Memory B cell (primary cell): ENCODE measurements around the gene CEBPB.
"Not testable (repeated sequence)": the region's sequence is repeated elsewhere in the genome, so short reads cannot be mapped to it uniquely, and the experiment has no call there.

Experiments
- ATAC-seq: fragments of 150-1000 bp; cut with Tn5 transposase; 2 replicates; pipeline ENCODE4 v1.10.0; 2021; ENCODE audit warnings: low read depth, mild to moderate bottlenecking, moderate library complexity
- DNase-seq, 2 donors: peaks; one replicate each; pipeline ENCODE4 v3.0.0; 2022; ENCODE audit warnings: low spot score in 2 of 2
- H3K27ac Mint-ChIP-seq: one replicate; pipeline ENCODE4 v1.8.0; 2022; ENCODE audit warnings: mild to moderate bottlenecking, moderate library complexity, mixed read lengths
- H3K27me3 Mint-ChIP-seq: one replicate; pipeline ENCODE4 v1.8.0; 2022; ENCODE audit warnings: mixed read lengths
- H3K36me3 Mint-ChIP-seq: one replicate; pipeline ENCODE4 v1.8.0; 2022; ENCODE audit warnings: mild to moderate bottlenecking, mixed read lengths
- H3K4me1 Mint-ChIP-seq: one replicate; pipeline ENCODE4 v1.8.0; 2022; ENCODE audit warnings: mixed read lengths
- H3K4me3 Mint-ChIP-seq: one replicate; pipeline ENCODE4 v1.8.0; 2022; ENCODE audit warnings: mild to moderate bottlenecking, moderate library complexity, mixed read lengths
- H3K9me3 Mint-ChIP-seq: one replicate; pipeline ENCODE4 v1.8.0; 2022; ENCODE audit warnings: mixed read lengths

Gene CEBPB

GRCh38 chr20:50153500-50154377, 36.9 kb upstream of the CEBPB start, which contains the start of gene PEDS1:
Gene PEDS1 (minus strand): TSS chr20:50153723. CDS start chr20:50153637, 86 bp downstream.
- Mint-ChIP-seq H3K36me3 (peaks cover 5% of the 10 kb centered on the region), H3K4me1 (peaks cover 29% of the 10 kb centered on the region), H3K9me3 (no peaks in the 10 kb centered on the region), H3K27me3 (no peaks in the 10 kb centered on the region), H3K4me3 (peak within 1 kb of the TSS; percentile 85), H3K27ac (peak within 1 kb of the TSS; percentile 79)
- ATAC-seq (peak; percentile 98), DNase-seq (peak; percentile 62 to 73)

GRCh38 chr20:50161494-50161893, 29.1 kb upstream of the CEBPB start:
- not testable (repeated sequence) for H3K27ac Mint-ChIP-seq, H3K36me3 Mint-ChIP-seq, H3K27me3 Mint-ChIP-seq, H3K9me3 Mint-ChIP-seq, H3K4me1 Mint-ChIP-seq, H3K4me3 Mint-ChIP-seq, ATAC-seq, DNase-seq

- H3K9me3 Mint-ChIP-seq = no peaks in the 10 kb centered on the region
- no peak overlapping the region for H3K27ac Mint-ChIP-seq
- DNase-seq (no peak), ATAC-seq (no peak)
- no peak overlapping the region for H3K4me3 Mint-ChIP-seq
- H3K4me1 Mint-ChIP-seq = peaks cover 8% of the 10 kb centered on the region
- H3K36me3 Mint-ChIP-seq = no peaks in the 10 kb centered on the region
- no peaks in the 10 kb centered on the region for H3K27me3 Mint-ChIP-seq
Observed at GRCh38 chr20:50163570-50164317, 26.9 kb upstream of the CEBPB start.

GRCh38 chr20:50165684-50166554, 24.7 kb upstream of the CEBPB start:
- DNase-seq (peak; percentile 37 to 44), ATAC-seq (peak; percentile 96)
- Mint-ChIP-seq H3K36me3 (peaks cover 2% of the 10 kb centered on the region), H3K9me3 (no peaks in the 10 kb centered on the region), H3K27ac (peak overlapping the region; percentile 35), H3K27me3 (peaks cover 5% of the 10 kb centered on the region), H3K4me1 (peaks cover 11% of the 10 kb centered on the region), H3K4me3 (peak overlapping the region; percentile 82)

GRCh38 chr20:50169329-50169823, 21.3 kb upstream of the CEBPB start:
- H3K9me3 Mint-ChIP-seq = no peaks in the 10 kb centered on the region
- ATAC-seq (peak; percentile 54), DNase-seq (peak; percentile 82 to 92)
- peaks cover 11% of the 10 kb centered on the region for H3K4me1 Mint-ChIP-seq
- peaks cover 2% of the 10 kb centered on the region for H3K36me3 Mint-ChIP-seq
- no peak overlapping the region for H3K4me3 Mint-ChIP-seq
- H3K27me3 Mint-ChIP-seq = peaks cover 10% of the 10 kb centered on the region
- H3K27ac Mint-ChIP-seq = no peak overlapping the region

GRCh38 chr20:50170549-50171220, 19.9 kb upstream of the CEBPB start:
- H3K27ac Mint-ChIP-seq = no peak overlapping the region
- H3K4me1 Mint-ChIP-seq = peaks cover 11% of the 10 kb centered on the region
- peaks cover 2% of the 10 kb centered on the region for H3K36me3 Mint-ChIP-seq
- H3K9me3 Mint-ChIP-seq = no peaks in the 10 kb centered on the region
- peaks cover 10% of the 10 kb centered on the region for H3K27me3 Mint-ChIP-seq
- no peak for ATAC-seq
- DNase-seq = no peak
- no peak overlapping the region for H3K4me3 Mint-ChIP-seq

GRCh38 chr20:50172347-50173013, 18.1 kb upstream of the CEBPB start:
- H3K27ac Mint-ChIP-seq = no peak overlapping the region
- H3K4me1 Mint-ChIP-seq = peaks cover 3% of the 10 kb centered on the region
- H3K9me3 Mint-ChIP-seq = no peaks in the 10 kb centered on the region
- peaks cover 10% of the 10 kb centered on the region for H3K27me3 Mint-ChIP-seq
- H3K36me3 Mint-ChIP-seq = peaks cover 2% of the 10 kb centered on the region
- peak; percentile 56 for ATAC-seq
- no peak for DNase-seq
- peak overlapping the region; percentile 22 for H3K4me3 Mint-ChIP-seq

- Mint-ChIP-seq H3K27me3 (peaks cover 8% of the 10 kb centered on the region), H3K4me3 (no peak overlapping the region), H3K4me1 (peaks cover 1% of the 10 kb centered on the region), H3K36me3 (peaks cover under 1% of the 10 kb centered on the region), H3K9me3 (no peaks in the 10 kb centered on the region), H3K27ac (no peak overlapping the region)
- DNase-seq (no peak), ATAC-seq (no peak)
Observed at GRCh38 chr20:50174456-50174855, 16.2 kb upstream of the CEBPB start.

GRCh38 chr20:50175938-50176933, 14.4 kb upstream of the CEBPB start:
- DNase-seq = no peak

GRCh38 chr20:50178672-50179071, 12.0 kb upstream of the CEBPB start:
- H3K27me3 Mint-ChIP-seq, H3K9me3 Mint-ChIP-seq, H3K4me1 Mint-ChIP-seq, H3K36me3 Mint-ChIP-seq, DNase-seq, ATAC-seq, H3K27ac Mint-ChIP-seq, H3K4me3 Mint-ChIP-seq: not testable (repeated sequence)

More at GRCh38 chr20:50175938-50176933, 14.4 kb upstream of the CEBPB start:
- H3K9me3 Mint-ChIP-seq = no peaks in the 10 kb centered on the region
- H3K36me3 Mint-ChIP-seq = no peaks in the 10 kb centered on the region
- no peaks in the 10 kb centered on the region for H3K4me1 Mint-ChIP-seq
- ATAC-seq = no peak
- H3K27me3 Mint-ChIP-seq = peaks cover 5% of the 10 kb centered on the region
- no peak overlapping the region for H3K4me3 Mint-ChIP-seq
- H3K27ac Mint-ChIP-seq = no peak overlapping the region

- Mint-ChIP-seq H3K9me3 (no peaks in the 10 kb centered on the region), H3K4me1 (no peaks in the 10 kb centered on the region), H3K27me3 (peaks cover 11% of the 10 kb centered on the region), H3K4me3 (no peak overlapping the region), H3K27ac (no peak overlapping the region), H3K36me3 (no peaks in the 10 kb centered on the region)
- no peak for ATAC-seq
- DNase-seq = no peak
Observed at GRCh38 chr20:50181344-50181743, 9.3 kb upstream of the CEBPB start.

GRCh38 chr20:50182346-50182745, 8.3 kb upstream of the CEBPB start:
- Mint-ChIP-seq H3K27ac (no peak overlapping the region), H3K9me3 (no peaks in the 10 kb centered on the region), H3K27me3 (peaks cover 11% of the 10 kb centered on the region), H3K4me1 (no peaks in the 10 kb centered on the region), H3K36me3 (no peaks in the 10 kb centered on the region), H3K4me3 (no peak overlapping the region)
- ATAC-seq = no peak
- no peak for DNase-seq
